Measurements from ENCODE around the gene OR6X1. TPM values are rescaled to one million over a fixed set of nuclear protein-coding genes. Genes with fewer than 3 reads are reported as not detected.

OR6X1 gene
- total RNA-seq, 1 donor: not detected

GRCh38 chr11:123775289-123775688 is 21.0 kb upstream of the OR6X1 start:
- Histone ChIP-seq H4K20me1 (ENCODE audit: insufficient read depth, low read length) (no peaks in the 10 kb centered on the region), H3K4me1 (ENCODE audit: insufficient read depth, low read length) (no peaks in the 10 kb centered on the region), H3K9me3 (ENCODE audit: low read depth, low read length) (no peaks in the 10 kb centered on the region), H3K4me2 (ENCODE audit: insufficient read depth, low read length) (no peak overlapping the region), H3K4me3 (ENCODE audit: insufficient read depth, low read length) (no peak overlapping the region), H3K36me3 (ENCODE audit: insufficient read depth, low read length) (no peaks in the 10 kb centered on the region), H3K27me3 (ENCODE audit: insufficient read depth, low read length) (no peaks in the 10 kb centered on the region), H2AFZ (ENCODE audit: low read length) (no peak overlapping the region), H3K79me2 (ENCODE audit: insufficient read depth, low read length) (no peaks in the 10 kb centered on the region), H3K27ac (ENCODE audit: low read depth, low read length) (no peak overlapping the region)
- TF ChIP-seq, protein P1, sequence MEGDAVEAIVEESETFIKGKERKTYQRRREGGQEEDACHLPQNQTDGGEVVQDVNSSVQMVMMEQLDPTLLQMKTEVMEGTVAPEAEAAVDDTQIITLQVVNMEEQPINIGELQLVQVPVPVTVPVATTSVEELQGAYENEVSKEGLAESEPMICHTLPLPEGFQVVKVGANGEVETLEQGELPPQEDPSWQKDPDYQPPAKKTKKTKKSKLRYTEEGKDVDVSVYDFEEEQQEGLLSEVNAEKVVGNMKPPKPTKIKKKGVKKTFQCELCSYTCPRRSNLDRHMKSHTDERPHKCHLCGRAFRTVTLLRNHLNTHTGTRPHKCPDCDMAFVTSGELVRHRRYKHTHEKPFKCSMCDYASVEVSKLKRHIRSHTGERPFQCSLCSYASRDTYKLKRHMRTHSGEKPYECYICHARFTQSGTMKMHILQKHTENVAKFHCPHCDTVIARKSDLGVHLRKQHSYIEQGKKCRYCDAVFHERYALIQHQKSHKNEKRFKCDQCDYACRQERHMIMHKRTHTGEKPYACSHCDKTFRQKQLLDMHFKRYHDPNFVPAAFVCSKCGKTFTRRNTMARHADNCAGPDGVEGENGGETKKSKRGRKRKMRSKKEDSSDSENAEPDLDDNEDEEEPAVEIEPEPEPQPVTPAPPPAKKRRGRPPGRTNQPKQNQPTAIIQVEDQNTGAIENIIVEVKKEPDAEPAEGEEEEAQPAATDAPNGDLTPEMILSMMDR (IDR thresholded peaks at IDR 0.05; ENCODE audit: extremely low read depth, low read depth, low read length): no peak
- no peak for DNase-seq (ENCODE audit: insufficient read length, low spot score, missing footprints)

GRCh38 chr11:123773959-123774358 is 19.6 kb upstream of the OR6X1 start:
- Histone ChIP-seq H3K4me1 (ENCODE audit: insufficient read depth, low read length) (no peaks in the 10 kb centered on the region), H4K20me1 (ENCODE audit: insufficient read depth, low read length) (no peaks in the 10 kb centered on the region), H2AFZ (ENCODE audit: low read length) (no peak overlapping the region), H3K27ac (ENCODE audit: low read depth, low read length) (no peak overlapping the region), H3K9me3 (ENCODE audit: low read depth, low read length) (no peaks in the 10 kb centered on the region), H3K4me3 (ENCODE audit: insufficient read depth, low read length) (no peak overlapping the region), H3K79me2 (ENCODE audit: insufficient read depth, low read length) (no peaks in the 10 kb centered on the region), H3K4me2 (ENCODE audit: insufficient read depth, low read length) (no peak overlapping the region), H3K36me3 (ENCODE audit: insufficient read depth, low read length) (no peaks in the 10 kb centered on the region), H3K27me3 (ENCODE audit: insufficient read depth, low read length) (no peaks in the 10 kb centered on the region)
- DNase-seq (ENCODE audit: insufficient read length, low spot score, missing footprints): no peak
- TF ChIP-seq, protein P1 (IDR thresholded peaks at IDR 0.05; ENCODE audit: extremely low read depth, low read depth, low read length): no peak

- no peak for DNase-seq (ENCODE audit: insufficient read length, low spot score, missing footprints)
- H3K4me1 ChIP-seq (ENCODE audit: insufficient read depth, low read length): no peaks in the 10 kb centered on the region
- H3K4me3 ChIP-seq (ENCODE audit: insufficient read depth, low read length): no peak overlapping the region
- H3K79me2 ChIP-seq (ENCODE audit: insufficient read depth, low read length): no peaks in the 10 kb centered on the region
- H3K9me3 ChIP-seq (ENCODE audit: low read depth, low read length): no peaks in the 10 kb centered on the region
- TF ChIP-seq, protein P1 (IDR thresholded peaks at IDR 0.05; ENCODE audit: extremely low read depth, low read depth, low read length): no peak
- no peaks in the 10 kb centered on the region for H3K36me3 ChIP-seq (ENCODE audit: insufficient read depth, low read length)
- H3K4me2 ChIP-seq (ENCODE audit: insufficient read depth, low read length): no peak overlapping the region
- H3K27me3 ChIP-seq (ENCODE audit: insufficient read depth, low read length): no peaks in the 10 kb centered on the region
- no peak overlapping the region for H3K27ac ChIP-seq (ENCODE audit: low read depth, low read length)
- no peaks in the 10 kb centered on the region for H4K20me1 ChIP-seq (ENCODE audit: insufficient read depth, low read length)
- H2AFZ ChIP-seq (ENCODE audit: low read length): no peak overlapping the region
Measured at GRCh38 chr11:123773026-123773425, 18.7 kb upstream of the OR6X1 start.

DNA sequence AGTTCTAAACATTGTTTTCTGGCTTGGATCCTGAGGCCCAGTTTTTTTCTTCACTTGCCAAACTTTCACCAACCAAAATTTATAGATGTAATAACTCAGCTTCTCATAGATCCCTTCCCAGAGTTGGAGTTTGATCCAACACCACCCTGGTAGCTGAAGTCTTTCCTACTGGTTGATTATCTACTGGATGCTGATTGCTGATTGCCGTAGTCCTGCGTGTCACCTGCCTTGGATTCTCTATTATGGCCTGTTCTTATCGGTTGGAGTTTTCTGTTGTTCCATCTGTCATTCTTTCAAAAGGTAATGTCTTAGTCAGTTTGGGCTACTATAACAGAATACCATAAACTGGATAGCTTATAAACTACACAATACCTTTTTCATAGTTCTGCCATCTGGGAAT is 17.3 kb upstream of the OR6X1 start:
- H2AFZ ChIP-seq (ENCODE audit: low read length): no peak overlapping the region
- H3K27ac ChIP-seq (ENCODE audit: low read depth, low read length): no peak overlapping the region
- DNase-seq (ENCODE audit: insufficient read length, low spot score, missing footprints): no peak
- H3K4me1 ChIP-seq (ENCODE audit: insufficient read depth, low read length): no peaks in the 10 kb centered on the region
- H3K9me3 ChIP-seq (ENCODE audit: low read depth, low read length): no peaks in the 10 kb centered on the region
- no peaks in the 10 kb centered on the region for H4K20me1 ChIP-seq (ENCODE audit: insufficient read depth, low read length)
- H3K4me3 ChIP-seq (ENCODE audit: insufficient read depth, low read length): no peak overlapping the region
- no peak overlapping the region for H3K4me2 ChIP-seq (ENCODE audit: insufficient read depth, low read length)
- H3K27me3 ChIP-seq (ENCODE audit: insufficient read depth, low read length): no peaks in the 10 kb centered on the region
- no peaks in the 10 kb centered on the region for H3K79me2 ChIP-seq (ENCODE audit: insufficient read depth, low read length)
- H3K36me3 ChIP-seq (ENCODE audit: insufficient read depth, low read length): no peaks in the 10 kb centered on the region
- TF ChIP-seq, protein P1 (IDR thresholded peaks at IDR 0.05; ENCODE audit: extremely low read depth, low read depth, low read length): no peak
